NT2/D1 (cell line): Measurements from ENCODE around the gene ENO2.

Experiments
- SUZ12 ChIP-seq: IDR thresholded peaks from 2 replicates; pipeline ENCODE4 v1.6.1; 2011; ENCODE audit not compliant: insufficient read length, insufficient read depth; ENCODE audit errors: extremely low read depth
- YY1 ChIP-seq: IDR thresholded peaks from 2 replicates; pipeline ENCODE4 v1.6.1; 2011; ENCODE audit not compliant: insufficient read length, insufficient read depth
- ZNF274 ChIP-seq: IDR thresholded peaks from 2 replicates; pipeline ENCODE4 v1.6.1; 2011; ENCODE audit warnings: mild to moderate bottlenecking, low read depth, low read length

DNA sequence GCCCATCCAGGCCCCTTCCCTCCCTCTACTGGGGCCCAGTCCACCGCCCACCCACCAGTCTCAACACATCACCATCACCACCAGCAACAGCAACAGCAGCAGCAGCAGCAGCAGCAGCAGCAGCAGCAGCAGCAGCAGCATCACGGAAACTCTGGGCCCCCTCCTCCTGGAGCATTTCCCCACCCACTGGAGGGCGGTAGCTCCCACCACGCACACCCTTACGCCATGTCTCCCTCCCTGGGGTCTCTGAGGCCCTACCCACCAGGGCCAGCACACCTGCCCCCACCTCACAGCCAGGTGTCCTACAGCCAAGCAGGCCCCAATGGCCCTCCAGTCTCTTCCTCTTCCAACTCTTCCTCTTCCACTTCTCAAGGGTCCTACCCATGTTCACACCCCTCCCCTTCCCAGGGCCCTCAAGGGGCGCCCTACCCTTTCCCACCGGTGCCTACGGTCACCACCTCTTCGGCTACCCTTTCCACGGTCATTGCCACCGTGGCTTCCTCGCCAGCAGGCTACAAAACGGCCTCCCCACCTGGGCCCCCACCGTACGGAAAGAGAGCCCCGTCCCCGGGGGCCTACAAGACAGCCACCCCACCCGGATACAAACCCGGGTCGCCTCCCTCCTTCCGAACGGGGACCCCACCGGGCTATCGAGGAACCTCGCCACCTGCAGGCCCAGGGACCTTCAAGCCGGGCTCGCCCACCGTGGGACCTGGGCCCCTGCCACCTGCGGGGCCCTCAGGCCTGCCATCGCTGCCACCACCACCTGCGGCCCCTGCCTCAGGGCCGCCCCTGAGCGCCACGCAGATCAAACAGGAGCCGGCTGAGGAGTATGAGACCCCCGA, 22.5 kb downstream of the ENO2 start:
- TF ChIP-seq YY1 = no peak
- no peak for TF ChIP-seq ZNF274
- TF ChIP-seq SUZ12 = no peak
